HCT116 (cell line): ENCODE data around the gene SLC25A13. TPM values are rescaled to one million over a fixed set of nuclear protein-coding genes. Genes with fewer than 3 reads are reported as not detected.

ENCODE experiments used
- ATAC-seq: fragments of 200-7000 bp; cut with Tn5 transposase; 2 replicates; pipeline ENCODE4 v1.9.1; 2020; ENCODE audit warnings: mild to moderate bottlenecking, moderate library complexity
- BruUV-seq: library from RNA; stranded (reverse); fragments of 400-500 nt; replicated peaks from 2 replicates; lab custom pipeline; 2021; lab: Mats Ljungman, UMichigan
- CTCF ChIA-PET: fragments of 300-600 bp; sonication (Branson Sonifier 250); formaldehyde crosslinking; loops from one replicate; lab custom pipeline; 2021; ENCODE audit warnings: antibody characterized with exemption; lab: Charles Lee
- POLR2A ChIA-PET: fragments of 300-600, 350-600 bp; sonication (Branson Sonifier 250); formaldehyde crosslinking; loops from one replicate; lab custom pipeline; 2021; ENCODE audit warnings: antibody characterized with exemption; lab: Charles Lee
- RAD21 ChIA-PET, 2 experiments: fragments of 300-600 bp; sonication (Branson Sonifier 250); formaldehyde crosslinking; loops; one replicate each; lab custom pipeline; 2023; ENCODE audit warnings: low total read pairs in 2 of 2; ENCODE audit not compliant: uncharacterized antibody in 2 of 2, unreplicated experiment in 2 of 2, low non-redundant PET in 1 of 2; lab: Charles Lee
- DNase-seq: peaks from one replicate; pipeline ENCODE4 v3.0.0-alpha.2; 2010; ENCODE audit warnings: low read depth, low spot score
- H2AFZ ChIP-seq: fragments of 200-600 bp; shearing (Covaris generic), sonication (generic); 2 replicates; pipeline ENCODE4 v1.6.1; 2017; ENCODE audit warnings: low read depth, mixed run types, mixed read lengths, antibody characterized with exemption, low read length; ENCODE audit not compliant: poor library complexity, severe bottlenecking
- H3K27ac ChIP-seq: 2 replicates; pipeline ENCODE4 v1.5.1; 2012; ENCODE audit warnings: low read depth, low read length
- H3K27me3 ChIP-seq: fragments of 200-600 bp; sonication (generic); 2 replicates; pipeline ENCODE4 v1.6.1; 2016; ENCODE audit warnings: mixed run types, low read length, mixed read lengths; ENCODE audit not compliant: insufficient read depth
- H3K36me3 ChIP-seq, 2 experiments: fragments of 200-500 bp in 1 of 2; fragments of 200-600 bp in 1 of 2; sonication (Bioruptor generic) in 1 of 2; sonication (generic) in 1 of 2; 2 replicates each; pipeline versions ENCODE4 v1.5.1 to v1.6.1; 2014 to 2016; ENCODE audit warnings: low read length in 2 of 2, inconsistent platforms in 1 of 2, mixed read lengths in 1 of 2, mixed run types in 1 of 2; ENCODE audit not compliant: insufficient read depth in 2 of 2, control insufficient read depth in 1 of 2
- H3K4me1 ChIP-seq, 2 experiments: fragments of 200-600 bp in 1 of 2; sonication (generic) in 1 of 2; 2 replicates each; pipeline versions ENCODE4 v1.5.1 to v1.6.1; 2012 to 2017; ENCODE audit warnings: low read length in 2 of 2, inconsistent platforms in 1 of 2, mild to moderate bottlenecking in 1 of 2, mixed read lengths in 1 of 2, mixed run types in 1 of 2, moderate library complexity in 1 of 2; ENCODE audit not compliant: insufficient read depth in 2 of 2, control insufficient read depth in 1 of 2
- H3K4me2 ChIP-seq: fragments of 200-600 bp; sonication (generic); 2 replicates; pipeline ENCODE4 v1.6.1; 2017; ENCODE audit warnings: mixed run types, low read length, mixed read lengths
- H3K4me3 ChIP-seq, 2 experiments: fragments of 200-600 bp in 1 of 2; sonication (generic) in 1 of 2; replicated peaks in 1 of 2; 2 replicates each; pipeline ENCODE4 v1.5.1; 2011 to 2016; ENCODE audit warnings: low read length in 2 of 2, control low read depth in 1 of 2, low read depth in 1 of 2, mild to moderate bottlenecking in 1 of 2, mixed read lengths in 1 of 2, mixed run types in 1 of 2
- H3K79me2 ChIP-seq: fragments of 200-600 bp; sonication (generic); 2 replicates; pipeline ENCODE4 v1.6.1; 2017; ENCODE audit warnings: mild to moderate bottlenecking, mixed run types, low read length, moderate library complexity, mixed read lengths; ENCODE audit not compliant: insufficient read depth
- H3K9ac ChIP-seq: fragments of 200-600 bp; sonication (generic); 2 replicates; pipeline ENCODE4 v1.6.1; 2016; ENCODE audit warnings: low read length, mixed read lengths
- H3K9me2 ChIP-seq: fragments of 200-600 bp; sonication (generic), shearing (Covaris generic); 2 replicates; pipeline ENCODE4 v1.6.1; 2017; ENCODE audit warnings: mixed run types, mild to moderate bottlenecking, moderate library complexity; ENCODE audit not compliant: insufficient read depth
- H3K9me3 ChIP-seq, 2 experiments: fragments of 200-500 bp in 1 of 2; fragments of 200-600 bp in 1 of 2; sonication (Bioruptor generic) in 1 of 2; sonication (generic) in 1 of 2; 2 replicates each; pipeline ENCODE4 v1.6.1; 2014 to 2017; ENCODE audit warnings: low read length in 2 of 2, mixed read lengths in 2 of 2, inconsistent platforms in 1 of 2, low read depth in 1 of 2, mild to moderate bottlenecking in 1 of 2, mixed run types in 1 of 2, moderate library complexity in 1 of 2; ENCODE audit not compliant: control insufficient read depth in 1 of 2, insufficient read depth in 1 of 2
- H4K20me1 ChIP-seq: fragments of 200-600 bp; sonication (generic), shearing (Covaris generic); 2 replicates; pipeline ENCODE4 v1.6.1; 2017; ENCODE audit warnings: mixed run types, mild to moderate bottlenecking, moderate library complexity; ENCODE audit not compliant: insufficient read depth
- CBX3 ChIP-seq: IDR thresholded peaks from 2 replicates; pipeline ENCODE4 v1.6.1; 2012; ENCODE audit warnings: low read depth
- CEBPB ChIP-seq: IDR thresholded peaks from 2 replicates; pipeline ENCODE4 v1.6.1; 2012; ENCODE audit warnings: low read depth
- EGR1 ChIP-seq: IDR thresholded peaks from 2 replicates; pipeline ENCODE4 v1.6.1; 2012; ENCODE audit warnings: low read depth
- ELF1 ChIP-seq: IDR thresholded peaks from 2 replicates; pipeline ENCODE4 v1.6.1; 2012; ENCODE audit warnings: low read depth, borderline replicate concordance
- EZH2 ChIP-seq: fragments of 200-600 bp; sonication (generic); IDR thresholded peaks from 2 replicates; pipeline ENCODE4 v1.6.1; 2017; ENCODE audit warnings: antibody characterized with exemption, mixed run types
- EZH2phosphoT487 ChIP-seq: fragments of 200-600 bp; IDR thresholded peaks from 2 replicates; pipeline ENCODE4 v1.6.1; 2018; ENCODE audit warnings: antibody characterized with exemption, borderline replicate concordance
- POLR2A ChIP-seq: IDR thresholded peaks from 2 replicates; pipeline ENCODE4 v1.7.0; 2011; ENCODE audit warnings: borderline replicate concordance; ENCODE audit not compliant: insufficient read depth, insufficient read length; ENCODE audit errors: extremely low read depth
- POLR2AphosphoS5 ChIP-seq: IDR thresholded peaks from 2 replicates; pipeline ENCODE4 v1.6.1; 2011; ENCODE audit warnings: mild to moderate bottlenecking, low read depth, low read length, moderate library complexity
- RAD21 ChIP-seq: IDR thresholded peaks from 2 replicates; pipeline ENCODE4 v1.6.1; 2012; ENCODE audit warnings: low read depth, mild to moderate bottlenecking
- YY1 ChIP-seq: IDR thresholded peaks from 2 replicates; pipeline ENCODE4 v1.6.1; 2011; ENCODE audit warnings: low read length, low read depth, moderate library complexity, mild to moderate bottlenecking; ENCODE audit not compliant: insufficient replicate concordance; ENCODE audit errors: extremely low read depth
- ZNF274 ChIP-seq: fragments of 200-500 bp; sonication (Bioruptor generic); IDR thresholded peaks from 2 replicates; pipeline ENCODE4 v1.6.1; 2014; ENCODE audit warnings: mild to moderate bottlenecking, low read depth, low read length, inconsistent platforms
- intact Hi-C: fragments of 100-400 bp; cut with micrococcal nuclease; formaldehyde crosslinking; loops from 2 replicates; pipeline ENCODE4 v1.10.0; 2022
- total RNA-seq: library from RNA; stranded (reverse); gene quantifications from one replicate; pipeline ENCODE4 v1.2.1, GENCODE V29; 2021; ENCODE audit not compliant: unreplicated experiment
- TF ChIP-seq, protein P1 (sequence below): IDR thresholded peaks from 2 replicates; pipeline ENCODE4 v1.6.1; 2012; ENCODE audit warnings: low read depth
- TF ChIP-seq, protein P2 (sequence below), 3 experiments: fragments of 200-600 bp in 1 of 3; sonication (generic) in 1 of 3; IDR thresholded peaks in 2 of 3; conservative IDR thresholded peaks in 1 of 3; 2 replicates each; pipeline ENCODE4 v1.5.1; 2012 to 2017; ENCODE audit warnings: low read depth in 2 of 3, low read length in 2 of 3, antibody characterized with exemption in 1 of 3, borderline replicate concordance in 1 of 3, control low read depth in 1 of 3, mild to moderate bottlenecking in 1 of 3, mixed read lengths in 1 of 3, mixed run types in 1 of 3, moderate library complexity in 1 of 3; ENCODE audit not compliant: insufficient read depth in 1 of 3
- TF ChIP-seq, protein P3 (sequence below): IDR thresholded peaks from 2 replicates; pipeline ENCODE4 v1.6.1; 2011; ENCODE audit warnings: mild to moderate bottlenecking, low read length, moderate library complexity; ENCODE audit not compliant: insufficient replicate concordance; ENCODE audit errors: extremely low read depth

Gene SLC25A13
- total RNA-seq, 1 experiment from 2014 or later, result 19.3 TPM

GRCh38 chr7:96118449-96119001 is 203.4 kb downstream of the SLC25A13 start:
- Histone ChIP-seq H4K20me1 (no peaks in the 10 kb centered on the region), H3K4me2 (no peak overlapping the region), H3K9me3 (no peaks in the 10 kb centered on the region), H3K4me1 (no peaks in the 10 kb centered on the region), H3K27ac (no peak overlapping the region), H3K79me2 (no peaks in the 10 kb centered on the region), H3K4me3 (no peak overlapping the region), H3K36me3 (no peaks in the 10 kb centered on the region), H2AFZ (no peak overlapping the region), H3K9me2 (no peaks in the 10 kb centered on the region), H3K9ac (no peak overlapping the region), H3K27me3 (no peaks in the 10 kb centered on the region)
- intact Hi-C loops, result no loop called here
- BruUV-seq, result no TSS peak
- DNase-seq (no peak), ATAC-seq (no peak)
- RAD21 ChIA-PET, result no interaction called here
- TF ChIP-seq ELF1, result no peak
- TF ChIP-seq, protein P1, sequence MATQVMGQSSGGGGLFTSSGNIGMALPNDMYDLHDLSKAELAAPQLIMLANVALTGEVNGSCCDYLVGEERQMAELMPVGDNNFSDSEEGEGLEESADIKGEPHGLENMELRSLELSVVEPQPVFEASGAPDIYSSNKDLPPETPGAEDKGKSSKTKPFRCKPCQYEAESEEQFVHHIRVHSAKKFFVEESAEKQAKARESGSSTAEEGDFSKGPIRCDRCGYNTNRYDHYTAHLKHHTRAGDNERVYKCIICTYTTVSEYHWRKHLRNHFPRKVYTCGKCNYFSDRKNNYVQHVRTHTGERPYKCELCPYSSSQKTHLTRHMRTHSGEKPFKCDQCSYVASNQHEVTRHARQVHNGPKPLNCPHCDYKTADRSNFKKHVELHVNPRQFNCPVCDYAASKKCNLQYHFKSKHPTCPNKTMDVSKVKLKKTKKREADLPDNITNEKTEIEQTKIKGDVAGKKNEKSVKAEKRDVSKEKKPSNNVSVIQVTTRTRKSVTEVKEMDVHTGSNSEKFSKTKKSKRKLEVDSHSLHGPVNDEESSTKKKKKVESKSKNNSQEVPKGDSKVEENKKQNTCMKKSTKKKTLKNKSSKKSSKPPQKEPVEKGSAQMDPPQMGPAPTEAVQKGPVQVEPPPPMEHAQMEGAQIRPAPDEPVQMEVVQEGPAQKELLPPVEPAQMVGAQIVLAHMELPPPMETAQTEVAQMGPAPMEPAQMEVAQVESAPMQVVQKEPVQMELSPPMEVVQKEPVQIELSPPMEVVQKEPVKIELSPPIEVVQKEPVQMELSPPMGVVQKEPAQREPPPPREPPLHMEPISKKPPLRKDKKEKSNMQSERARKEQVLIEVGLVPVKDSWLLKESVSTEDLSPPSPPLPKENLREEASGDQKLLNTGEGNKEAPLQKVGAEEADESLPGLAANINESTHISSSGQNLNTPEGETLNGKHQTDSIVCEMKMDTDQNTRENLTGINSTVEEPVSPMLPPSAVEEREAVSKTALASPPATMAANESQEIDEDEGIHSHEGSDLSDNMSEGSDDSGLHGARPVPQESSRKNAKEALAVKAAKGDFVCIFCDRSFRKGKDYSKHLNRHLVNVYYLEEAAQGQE, result no peak
- TF ChIP-seq, protein P2, sequence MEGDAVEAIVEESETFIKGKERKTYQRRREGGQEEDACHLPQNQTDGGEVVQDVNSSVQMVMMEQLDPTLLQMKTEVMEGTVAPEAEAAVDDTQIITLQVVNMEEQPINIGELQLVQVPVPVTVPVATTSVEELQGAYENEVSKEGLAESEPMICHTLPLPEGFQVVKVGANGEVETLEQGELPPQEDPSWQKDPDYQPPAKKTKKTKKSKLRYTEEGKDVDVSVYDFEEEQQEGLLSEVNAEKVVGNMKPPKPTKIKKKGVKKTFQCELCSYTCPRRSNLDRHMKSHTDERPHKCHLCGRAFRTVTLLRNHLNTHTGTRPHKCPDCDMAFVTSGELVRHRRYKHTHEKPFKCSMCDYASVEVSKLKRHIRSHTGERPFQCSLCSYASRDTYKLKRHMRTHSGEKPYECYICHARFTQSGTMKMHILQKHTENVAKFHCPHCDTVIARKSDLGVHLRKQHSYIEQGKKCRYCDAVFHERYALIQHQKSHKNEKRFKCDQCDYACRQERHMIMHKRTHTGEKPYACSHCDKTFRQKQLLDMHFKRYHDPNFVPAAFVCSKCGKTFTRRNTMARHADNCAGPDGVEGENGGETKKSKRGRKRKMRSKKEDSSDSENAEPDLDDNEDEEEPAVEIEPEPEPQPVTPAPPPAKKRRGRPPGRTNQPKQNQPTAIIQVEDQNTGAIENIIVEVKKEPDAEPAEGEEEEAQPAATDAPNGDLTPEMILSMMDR (IDR thresholded peaks at IDR 0.05 in 2 of 3, conservative IDR thresholded peaks at IDR 0.05 in 1 of 3; ENCODE audit: borderline replicate concordance in 1 of 3, insufficient read depth in 1 of 3, low read depth in 2 of 3, low read length in 2 of 3), result no peak
- no peak for TF ChIP-seq POLR2AphosphoS5
- TF ChIP-seq CEBPB, result no peak
- no peak for TF ChIP-seq ZNF274
- TF ChIP-seq EZH2phosphoT487, result no peak
- TF ChIP-seq EZH2, result no peak
- no peak for TF ChIP-seq EGR1
- TF ChIP-seq YY1, result no peak
- TF ChIP-seq RAD21, result no peak
- TF ChIP-seq CBX3, result no peak
- TF ChIP-seq POLR2A, result no peak
- TF ChIP-seq, protein P3, sequence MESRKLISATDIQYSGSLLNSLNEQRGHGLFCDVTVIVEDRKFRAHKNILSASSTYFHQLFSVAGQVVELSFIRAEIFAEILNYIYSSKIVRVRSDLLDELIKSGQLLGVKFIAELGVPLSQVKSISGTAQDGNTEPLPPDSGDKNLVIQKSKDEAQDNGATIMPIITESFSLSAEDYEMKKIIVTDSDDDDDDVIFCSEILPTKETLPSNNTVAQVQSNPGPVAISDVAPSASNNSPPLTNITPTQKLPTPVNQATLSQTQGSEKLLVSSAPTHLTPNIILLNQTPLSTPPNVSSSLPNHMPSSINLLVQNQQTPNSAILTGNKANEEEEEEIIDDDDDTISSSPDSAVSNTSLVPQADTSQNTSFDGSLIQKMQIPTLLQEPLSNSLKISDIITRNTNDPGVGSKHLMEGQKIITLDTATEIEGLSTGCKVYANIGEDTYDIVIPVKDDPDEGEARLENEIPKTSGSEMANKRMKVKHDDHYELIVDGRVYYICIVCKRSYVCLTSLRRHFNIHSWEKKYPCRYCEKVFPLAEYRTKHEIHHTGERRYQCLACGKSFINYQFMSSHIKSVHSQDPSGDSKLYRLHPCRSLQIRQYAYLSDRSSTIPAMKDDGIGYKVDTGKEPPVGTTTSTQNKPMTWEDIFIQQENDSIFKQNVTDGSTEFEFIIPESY, result no peak
- POLR2A ChIA-PET, result no interaction called here
- CTCF ChIA-PET, result no interaction called here
